MCF 10A (cell line): ENCODE measurements around the gene ERG28. TPM values are rescaled to one million over a fixed set of nuclear protein-coding genes. Genes with fewer than 3 reads are reported as not detected.

Source experiments
- BruUV-seq: library from RNA; stranded (reverse); fragments of 400-500 nt; replicated peaks from 2 replicates; lab custom pipeline; 2021; lab: Mats Ljungman, UMichigan
- CTCF ChIA-PET: fragments of 300-600 bp; sonication (Branson Sonifier 250); formaldehyde crosslinking; extraction: SDS; loops from one replicate; lab custom pipeline; 2021; ENCODE audit warnings: antibody characterized with exemption, inconsistent platforms; lab: Yijun Ruan, JAX
- POLR2A ChIA-PET: fragments of 300-600, 350-650 bp; sonication (Branson Sonifier 250); formaldehyde crosslinking; extraction: SDS; loops from one replicate; lab custom pipeline; 2020; ENCODE audit warnings: antibody characterized with exemption, inconsistent platforms; lab: Yijun Ruan, JAX
- DNase-seq: peaks from one replicate; pipeline ENCODE4 v3.0.0-alpha.2; 2018; ENCODE audit not compliant: unreplicated experiment
- H3K27ac Mint-ChIP-seq: one replicate; pipeline ENCODE4 v1.8.0; 2022; ENCODE audit warnings: mild to moderate bottlenecking, low read depth, mixed read lengths; ENCODE audit not compliant: unreplicated experiment
- H3K27me3 Mint-ChIP-seq: one replicate; pipeline ENCODE4 v1.8.0; 2022; ENCODE audit warnings: mixed read lengths; ENCODE audit not compliant: insufficient read depth, unreplicated experiment
- H3K36me3 Mint-ChIP-seq: one replicate; pipeline ENCODE4 v1.8.0; 2022; ENCODE audit warnings: mild to moderate bottlenecking, moderate library complexity, mixed read lengths; ENCODE audit not compliant: insufficient read depth, unreplicated experiment
- H3K4me1 Mint-ChIP-seq: one replicate; pipeline ENCODE4 v1.8.0; 2022; ENCODE audit warnings: mixed read lengths; ENCODE audit not compliant: insufficient read depth, unreplicated experiment
- H3K4me3 Mint-ChIP-seq: one replicate; pipeline ENCODE4 v1.8.0; 2022; ENCODE audit warnings: mild to moderate bottlenecking, moderate library complexity, mixed read lengths; ENCODE audit not compliant: unreplicated experiment
- H3K9me3 Mint-ChIP-seq: one replicate; pipeline ENCODE4 v1.8.0; 2022; ENCODE audit warnings: mixed read lengths; ENCODE audit not compliant: unreplicated experiment
- CTCF ChIP-seq: fragments of 200-600 bp; IDR thresholded peaks from one replicate; pipeline ENCODE4 v1.8.0; 2022; ENCODE audit warnings: antibody characterized with exemption, mild to moderate bottlenecking; ENCODE audit not compliant: unreplicated experiment
- intact Hi-C: fragments of 100-400 bp; cut with micrococcal nuclease; formaldehyde crosslinking; loops from 2 replicates; pipeline ENCODE4 v1.14.1; 2022
- total RNA-seq: library from RNA; stranded (reverse); gene quantifications from 2 replicates; pipeline ENCODE4 v1.2.3, GENCODE V29; 2022

ERG28 gene
- total RNA-seq, 1 experiment from 2014 or later: 11.1 TPM

- ChIA-PET CTCF (interaction anchor here (0.6 to 13.9 kb wide), 6 partner anchors 8 to 159 kb away, joined by 3 to 470 read pairs (median 4); partner anchors contain the start of gene FLVCR2), POLR2A (interaction anchor here (0.6 to 18.0 kb wide), 4 partner anchors 9 to 1856 kb away, joined by 3 to 230 read pairs (median 40); partner anchors contain the start of genes ERG28, FLVCR2 and TTLL5)
- Mint-ChIP-seq H3K36me3 (peaks cover 74% of the 10 kb centered on the region), H3K4me3 (no peak overlapping the region), H3K9me3 (no peaks in the 10 kb centered on the region), H3K27ac (peak overlapping the region; percentile 55), H3K27me3 (no peaks in the 10 kb centered on the region), H3K4me1 (peaks cover 36% of the 10 kb centered on the region)
- no peak for TF ChIP-seq CTCF
- no peak for DNase-seq
- intact Hi-C loops: loop anchor here (1.0 to 5.0 kb wide), 2 partner anchors 72 to 343 kb away; partner anchors contain the start of gene FLVCR2
- BruUV-seq: no TSS peak
Measured at GRCh38 chr14:75650253-75651058, 10.2 kb downstream of the ERG28 start.

GRCh38 chr14:75649773-75650172, 10.9 kb downstream of the ERG28 start:
- no peak for DNase-seq
- ChIA-PET CTCF (interaction anchor here (0.6 to 13.9 kb wide), 7 partner anchors 9 to 391 kb away, joined by 3 to 470 read pairs (median 3); partner anchors contain the start of gene FLVCR2), POLR2A (interaction anchor here (0.6 to 18.0 kb wide), 4 partner anchors 10 to 1856 kb away, joined by 3 to 230 read pairs (median 40); partner anchors contain the start of genes ERG28, FLVCR2 and TTLL5)
- no peak for TF ChIP-seq CTCF
- Mint-ChIP-seq H3K27ac (peak overlapping the region; percentile 55), H3K9me3 (no peaks in the 10 kb centered on the region), H3K36me3 (peaks cover 67% of the 10 kb centered on the region), H3K4me3 (no peak overlapping the region), H3K4me1 (peaks cover 39% of the 10 kb centered on the region), H3K27me3 (no peaks in the 10 kb centered on the region)
- intact Hi-C loops: loop anchor here (1.0 to 10.0 kb wide), 3 partner anchors 71 to 525 kb away; partner anchors contain the start of genes FLVCR2 and NEK9
- BruUV-seq: no TSS peak

- Mint-ChIP-seq H3K4me3 (no peak overlapping the region), H3K36me3 (peaks cover 62% of the 10 kb centered on the region), H3K9me3 (no peaks in the 10 kb centered on the region), H3K27ac (peak overlapping the region; percentile 55), H3K27me3 (no peaks in the 10 kb centered on the region), H3K4me1 (peaks cover 41% of the 10 kb centered on the region)
- ChIA-PET CTCF (interaction anchor here (0.6 to 13.9 kb wide), 6 partner anchors 44 to 391 kb away, joined by 3 to 470 read pairs (median 3); partner anchors contain the start of gene FLVCR2), POLR2A (interaction anchor here (8.0 to 18.0 kb wide), 2 partner anchors 11 to 72 kb away, joined by 76 to 230 read pairs; partner anchors contain the start of genes ERG28, FLVCR2 and TTLL5)
- intact Hi-C loops: loop anchor here (10.0 kb wide), 1 partner anchor 525 kb away; the partner anchor contains the start of gene NEK9
- TF ChIP-seq CTCF: no peak
- BruUV-seq: no TSS peak
- no peak for DNase-seq
Measured at GRCh38 chr14:75649337-75649736, 11.3 kb downstream of the ERG28 start.
